ENCODE results near the gene RBM3. TPM values are rescaled to one million over a fixed set of nuclear protein-coding genes. Genes with fewer than 3 reads are reported as not detected.

The RBM3 gene
- total and polyA plus RNA-seq, 2 of the 8 experiments (the other 6 are each of a cell fraction or from before 2014, with no cell fraction given), result 99.6 to 164 TPM

- Histone ChIP-seq H2BK12ac (ENCODE audit: low read depth, low read length) (no peak overlapping the region), H3K9ac (replicated peaks in 1 of 4; ENCODE audit: extremely low read depth in 1 of 4, low read depth in 3 of 4, low read length in 3 of 4) (no peak overlapping the region), H3K23ac (ENCODE audit: insufficient read length) (no peak overlapping the region), H4K8ac (ENCODE audit: extremely low read depth, insufficient read depth, low read length) (no peak overlapping the region), H4K5ac (ENCODE audit: insufficient read length, low read depth, low read length) (no peak overlapping the region), H3K18ac (ENCODE audit: extremely low read depth, low read length) (no peak overlapping the region), H2BK15ac (ENCODE audit: low read length) (no peak overlapping the region), H2BK120ac (replicated peaks; ENCODE audit: low read depth, low read length) (no peak overlapping the region), H3K4me2 (ENCODE audit: insufficient read depth in 1 of 2, low read depth in 2 of 2, low read length in 2 of 2) (no peak overlapping the region), H3K4ac (replicated peaks; ENCODE audit: insufficient read length, low read depth, low read length) (no peak overlapping the region), H4K91ac (replicated peaks; ENCODE audit: insufficient read length, low read length) (no peak overlapping the region), H3K27ac (ENCODE audit: low read depth, low read length) (no peak overlapping the region), H2BK20ac (ENCODE audit: low read length) (no peak overlapping the region), H3K36me3 (ENCODE audit: control insufficient read depth in 2 of 4, insufficient read depth in 4 of 4, low read length in 3 of 4) (peaks cover 0 to 3% (median 0%) of the 10 kb centered on the region in 4 experiments; a peak in 1 of 8 replicates), H2AFZ (ENCODE audit: low read length) (no peak overlapping the region), H3K4me3 (ENCODE audit: extremely low read depth in 1 of 4, insufficient read depth in 2 of 4, low read depth in 3 of 4, low read length in 4 of 4) (no peak overlapping the region), H3K56ac (replicated peaks; ENCODE audit: insufficient read length, low read depth, low read length) (no peak overlapping the region), H2AK5ac (ENCODE audit: low read depth, low read length) (no peak overlapping the region), H3K79me2 (ENCODE audit: control insufficient read depth in 1 of 2, insufficient read depth in 2 of 2, low read length in 2 of 2) (no peaks in the 10 kb centered on the region), H3K27me3 (replicated peaks in 1 of 4; ENCODE audit: control insufficient read depth in 3 of 4, extremely low read depth in 1 of 4, insufficient read depth in 3 of 4, low read length in 3 of 4) (no peaks in the 10 kb centered on the region), H3K23me2 (ENCODE audit: low read depth, low read length) (no peaks in the 10 kb centered on the region), H2BK5ac (ENCODE audit: low read depth, low read length) (no peak overlapping the region), H3K4me1 (replicated peaks in 1 of 4; ENCODE audit: control insufficient read depth in 3 of 4, insufficient read depth in 4 of 4, low read length in 3 of 4) (peaks cover 0 to 6% (median 2%) of the 10 kb centered on the region in 4 experiments; a peak in 3 of 7 replicates), H3K79me1 (ENCODE audit: low read depth, low read length) (no peaks in the 10 kb centered on the region), H4K20me1 (replicated peaks in 1 of 2; ENCODE audit: control insufficient read depth in 1 of 2, insufficient read depth in 2 of 2, low read length in 2 of 2) (no peaks in the 10 kb centered on the region), H3K14ac (ENCODE audit: insufficient read length) (no peak overlapping the region), H3K9me3 (ENCODE audit: insufficient read depth in 2 of 2, low read depth in 1 of 2, low read length in 1 of 2) (no peaks in the 10 kb centered on the region)
- FAIRE-seq (no peak), DNase-seq (ENCODE audit: low read depth in 1 of 2, low spot score in 2 of 2) (peak in 1 of 2 experiments; percentile 44)
- ChIA-PET CTCF (ENCODE audit: partially characterized antibody) (interaction anchor here (0.6 to 1.2 kb wide), 4 partner anchors 13 to 1023 kb away, joined by 3 to 4 read pairs (median 3); no protein-coding TSS in a partner anchor), POLR2A (ENCODE audit: partially characterized antibody) (interaction anchor here (1.6 to 3.0 kb wide), 2 partner anchors 11 to 27 kb away, joined by 5 to 12 read pairs; no protein-coding TSS in a partner anchor)
- WGBS, 2 experiments (ENCODE audit: extremely low coverage in 1 of 2, insufficient coverage in 1 of 2, insufficient read length in 1 of 2, insufficient replicate concordance in 2 of 2, low coverage in 1 of 2, low lambda C conversion rate in 2 of 2, missing lambda C conversion rate in 1 of 2), result 54% methylated on average over 4 of the region's 6 CpGs; no CpG with 5 or more reads in 1 of the 2 experiments
- TF ChIP-seq CHD1 (IDR thresholded peaks at IDR 0.05; ENCODE audit: low read depth, low read length) (no peak), RNF2 (IDR thresholded peaks at IDR 0.05; ENCODE audit: borderline replicate concordance, low read depth, low read length, missing control alignments, poor library complexity, severe bottlenecking) (no peak), RAD21 (IDR thresholded peaks at IDR 0.05 in 1 of 2, conservative IDR thresholded peaks at IDR 0.05 in 1 of 2; ENCODE audit: low read depth in 2 of 2, low read length in 2 of 2) (0 out of 4 replicates have a peak, but pooled peaks of 1 of the 2 experiments have one; percentile 17), SP2 (IDR thresholded peaks at IDR 0.05; ENCODE audit: low read length) (no peak), E2F6 (IDR thresholded peaks at IDR 0.05) (no peak), CTCF (IDR thresholded peaks at IDR 0.05; ENCODE audit: control extremely low read depth in 1 of 3, insufficient read depth in 1 of 3, low read depth in 1 of 3, low read length in 3 of 3) (peak in 2 of 3 experiments; percentile 15 to 40; a peak in 2 of 4 replicates)
Observed at GRCh38 chrX:48606091-48606490, 31.8 kb downstream of the RBM3 start.
